C4-2B (cell line): ENCODE measurements around the gene LOC128125822.

ENCODE experiments used
- ZFX ChIP-seq: fragments of 450-650 bp; IDR thresholded peaks from 2 replicates; pipeline ENCODE4 v1.6.1; 2017
- TF ChIP-seq, protein P1 (sequence below): fragments of 450-650 bp; conservative IDR thresholded peaks from 2 replicates; pipeline ENCODE4 v1.5.1; 2017; ENCODE audit warnings: mild to moderate bottlenecking

DNA sequence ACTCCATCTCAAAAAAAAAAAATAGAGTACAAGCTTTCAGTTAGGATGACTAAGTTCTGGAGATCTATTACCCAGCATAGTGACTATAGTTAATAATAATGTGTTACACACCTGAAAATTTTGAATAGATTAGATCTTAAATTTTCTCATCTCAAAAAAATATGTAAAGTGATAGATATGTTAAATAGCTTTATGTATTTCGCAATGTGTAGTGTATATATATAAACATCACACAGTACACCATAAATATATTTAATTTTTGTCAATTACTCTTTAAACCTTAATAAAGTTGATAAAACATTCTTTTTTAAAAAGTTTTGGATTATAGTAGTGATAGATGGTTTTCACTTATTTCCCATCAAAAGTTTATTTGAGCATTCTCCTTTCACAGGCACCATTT, 25.6 kb upstream of the LOC128125822 start:
- TF ChIP-seq, protein P1, sequence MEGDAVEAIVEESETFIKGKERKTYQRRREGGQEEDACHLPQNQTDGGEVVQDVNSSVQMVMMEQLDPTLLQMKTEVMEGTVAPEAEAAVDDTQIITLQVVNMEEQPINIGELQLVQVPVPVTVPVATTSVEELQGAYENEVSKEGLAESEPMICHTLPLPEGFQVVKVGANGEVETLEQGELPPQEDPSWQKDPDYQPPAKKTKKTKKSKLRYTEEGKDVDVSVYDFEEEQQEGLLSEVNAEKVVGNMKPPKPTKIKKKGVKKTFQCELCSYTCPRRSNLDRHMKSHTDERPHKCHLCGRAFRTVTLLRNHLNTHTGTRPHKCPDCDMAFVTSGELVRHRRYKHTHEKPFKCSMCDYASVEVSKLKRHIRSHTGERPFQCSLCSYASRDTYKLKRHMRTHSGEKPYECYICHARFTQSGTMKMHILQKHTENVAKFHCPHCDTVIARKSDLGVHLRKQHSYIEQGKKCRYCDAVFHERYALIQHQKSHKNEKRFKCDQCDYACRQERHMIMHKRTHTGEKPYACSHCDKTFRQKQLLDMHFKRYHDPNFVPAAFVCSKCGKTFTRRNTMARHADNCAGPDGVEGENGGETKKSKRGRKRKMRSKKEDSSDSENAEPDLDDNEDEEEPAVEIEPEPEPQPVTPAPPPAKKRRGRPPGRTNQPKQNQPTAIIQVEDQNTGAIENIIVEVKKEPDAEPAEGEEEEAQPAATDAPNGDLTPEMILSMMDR, result no peak
- TF ChIP-seq ZFX, result no peak
